Gastroesophageal sphincter (tissue), 4 donors: Measurements from ENCODE around the gene AVP. TPM values are rescaled to one million over a fixed set of nuclear protein-coding genes. Genes with fewer than 3 reads are reported as not detected.

Experiments
- ATAC-seq: fragments of 150-250 bp; one replicate; pipeline ENCODE4 v1.9.1; 2016; ENCODE audit warnings: mild to moderate bottlenecking, moderate library complexity
- H3K27ac ChIP-seq, 4 donors: fragments of 200-600 bp; sonication (generic) in 3 of 4; 1 replicate in 3 of 4; 2 replicates in 1 of 4; pipeline ENCODE4 v1.5.1; 2016 to 2019
- H3K27me3 ChIP-seq: fragments of 200-600 bp; sonication (generic); one replicate; pipeline ENCODE4 v1.5.1; 2019
- H3K36me3 ChIP-seq, 2 donors: fragments of 200-600 bp; sonication (generic); one replicate each; pipeline ENCODE4 v1.5.1; 2019; ENCODE audit warnings: control low read depth in 1 of 2
- H3K4me1 ChIP-seq, 3 donors: fragments of 200-600 bp; sonication (generic); 1 replicate in 2 of 3; 2 replicates in 1 of 3; pipeline ENCODE4 v1.5.1; 2016 to 2019; ENCODE audit warnings: control low read depth in 2 of 3
- H3K4me3 ChIP-seq, 2 donors: fragments of 200-600 bp; sonication (generic); one replicate each; pipeline ENCODE4 v1.5.1; 2019; ENCODE audit warnings: mild to moderate bottlenecking in 1 of 2, moderate library complexity in 1 of 2
- H3K9me3 ChIP-seq, 3 donors: fragments of 200-600 bp; sonication (generic); one replicate each; pipeline ENCODE4 v1.5.1; 2017 to 2019; ENCODE audit warnings: control low read depth in 2 of 3
- CTCF ChIP-seq, 4 experiments: fragments of 200-600 bp in 2 of 4; fragments of 450-650 bp in 2 of 4; sonication (generic) in 1 of 4; IDR thresholded peaks; one replicate each; pipeline ENCODE4 v1.5.1; 2017 to 2019; ENCODE audit warnings: antibody characterized with exemption in 4 of 4, mild to moderate bottlenecking in 2 of 4, moderate library complexity in 2 of 4
- EP300 ChIP-seq: sonication (generic); formaldehyde crosslinking; IDR thresholded peaks from one replicate; pipeline ENCODE4 v1.6.1; 2017; ENCODE audit warnings: antibody characterized with exemption, mild to moderate bottlenecking
- POLR2A ChIP-seq, 2 donors: fragments of 450-650 bp; IDR thresholded peaks; one replicate each; pipeline ENCODE4 v1.6.1; 2017; ENCODE audit warnings: antibody characterized with exemption in 2 of 2, mild to moderate bottlenecking in 2 of 2, moderate library complexity in 1 of 2
- POLR2AphosphoS5 ChIP-seq: sonication (generic); formaldehyde crosslinking; IDR thresholded peaks from one replicate; pipeline ENCODE4 v1.6.1; 2017; ENCODE audit warnings: antibody characterized with exemption
- WGBS, 2 donors: methylation state at CpG; one replicate each; pipeline ENCODE4 v1.1.5; 2018; ENCODE audit warnings: low coverage in 1 of 2; 5-methylcytosine and 5-hydroxymethylcytosine counted together
- total RNA-seq, 4 donors: library from RNA; depleted of rRNA; stranded (reverse); fragments of >200 nt; gene quantifications; one replicate each; pipeline ENCODE4 v1.1.0, GENCODE V29; 2016

AVP gene
- total RNA-seq, 4 donors from 2014 or later, result not detected

DNA sequence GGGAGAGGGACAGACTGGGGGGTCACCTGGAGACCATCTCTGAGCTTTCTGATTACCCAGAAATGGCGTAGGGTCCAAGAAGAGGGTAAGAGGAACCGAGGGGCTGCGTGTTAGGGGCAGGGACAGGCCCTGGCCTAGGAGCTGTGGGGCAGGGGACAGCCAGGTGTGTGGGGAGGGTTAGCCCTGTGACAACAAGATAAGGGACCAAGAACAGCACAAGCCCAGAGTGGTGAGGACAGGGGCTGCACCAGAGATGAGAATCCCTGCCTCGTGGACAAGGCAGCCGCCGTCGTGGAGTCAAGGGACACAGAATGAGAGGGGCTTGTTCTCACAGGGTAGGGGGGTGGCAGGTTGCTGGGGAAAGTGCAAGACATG is 449 bp upstream of the AVP start:
- TF ChIP-seq EP300 (no peak), POLR2AphosphoS5 (no peak), CTCF (IDR thresholded peaks at IDR 0.05) (no peak)
- Histone ChIP-seq H3K9me3 (no peaks in the 10 kb centered on the region), H3K27ac (no peak overlapping the region), H3K4me3 (no peak overlapping the region), H3K4me1 (peaks cover 0 to 31% (median 8%) of the 10 kb centered on the region in 3 donors), H3K36me3 (no peaks in the 10 kb centered on the region), H3K27me3 (peaks cover 66% of the 10 kb centered on the region)
- ATAC-seq, result no peak
- 86 to 91% methylated on average over 4 of the region's 7 CpGs for WGBS, 2 donors

GRCh38 chr20:3082955-3083952 is 1.3 kb downstream of the AVP start:
- WGBS, 2 donors, result 37 to 75% methylated on average over 4 to 9 of the region's 76 CpGs
- TF ChIP-seq POLR2AphosphoS5 (no peak), CTCF (IDR thresholded peaks at IDR 0.05) (no peak), POLR2A (IDR thresholded peaks at IDR 0.05) (peak in 1 of 2 donors; percentile 8), EP300 (no peak)
- Histone ChIP-seq H3K27ac (no peak overlapping the region), H3K27me3 (peaks cover 60% of the 10 kb centered on the region), H3K36me3 (no peaks in the 10 kb centered on the region), H3K4me3 (peak overlapping the region in 1 of 2 donors; percentile 47), H3K4me1 (peaks cover 0 to 31% (median 8%) of the 10 kb centered on the region in 3 donors), H3K9me3 (no peaks in the 10 kb centered on the region)
- no peak for ATAC-seq

DNA sequence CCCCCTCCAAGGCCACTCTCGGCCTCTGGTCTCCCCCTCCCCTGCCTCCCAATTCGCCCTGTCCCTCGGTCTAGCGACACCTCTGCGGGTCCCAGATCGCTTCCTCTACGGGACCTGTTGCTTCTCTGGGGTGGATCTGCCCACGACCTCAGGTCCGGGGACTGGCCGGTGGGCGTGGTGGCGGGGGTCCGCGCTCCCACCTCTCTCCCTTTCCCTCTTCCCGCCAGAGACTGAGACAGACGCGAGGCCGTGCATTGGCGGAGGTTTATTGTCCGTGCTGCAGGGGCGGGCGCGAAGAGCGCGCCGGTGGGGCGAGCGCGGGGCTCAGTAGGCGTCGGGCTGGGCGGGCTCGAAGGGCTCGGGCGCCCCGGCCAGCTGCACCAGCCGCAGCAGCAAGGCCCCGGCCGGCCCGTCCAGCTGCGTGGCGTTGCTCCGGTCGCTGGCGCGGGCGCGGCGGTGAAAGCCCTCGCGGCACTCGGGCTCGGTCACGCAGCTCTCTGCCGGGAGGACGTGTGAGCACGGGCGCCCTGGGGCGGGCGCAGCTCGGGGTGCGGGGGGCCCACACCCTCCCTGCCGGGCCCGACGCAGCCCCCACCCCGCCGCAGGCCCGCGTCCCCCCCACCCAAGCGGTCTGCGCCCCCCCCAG is 2.1 kb downstream of the AVP start:
- Histone ChIP-seq H3K4me1 (peaks cover 0 to 31% (median 8%) of the 10 kb centered on the region in 3 donors), H3K4me3 (peak overlapping the region in 1 of 2 donors; percentile 47), H3K36me3 (no peaks in the 10 kb centered on the region), H3K27ac (no peak overlapping the region), H3K27me3 (peaks cover 60% of the 10 kb centered on the region), H3K9me3 (no peaks in the 10 kb centered on the region)
- peak; percentile 47 for ATAC-seq
- WGBS, 2 donors, result 33% methylated on average over 1 of the region's 71 CpGs; no CpG with 5 or more reads in 1 of the 2 donors
- TF ChIP-seq POLR2A (IDR thresholded peaks at IDR 0.05) (no peak), CTCF (IDR thresholded peaks at IDR 0.05) (no peak), POLR2AphosphoS5 (no peak), EP300 (no peak)

DNA sequence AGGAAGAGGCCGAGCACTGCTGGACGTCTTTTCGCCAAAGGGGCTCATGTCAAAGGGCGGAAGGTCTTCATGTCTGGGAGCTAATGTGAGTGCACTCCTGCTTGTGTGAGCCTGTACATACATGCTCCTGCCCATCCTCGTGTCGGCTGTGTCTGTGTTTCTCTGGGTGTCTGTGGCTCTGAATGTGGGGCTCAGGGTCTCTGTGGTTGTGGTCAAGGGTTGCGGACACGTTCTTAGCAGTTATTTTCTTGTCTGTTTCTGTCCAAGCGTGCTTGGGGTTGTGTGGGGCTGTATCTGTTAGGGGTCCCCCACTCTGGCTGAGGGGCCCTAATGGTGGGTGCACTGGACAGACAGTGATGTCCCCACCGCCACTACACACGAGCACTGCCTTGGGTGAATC is 2.9 kb downstream of the AVP start:
- Histone ChIP-seq H3K27ac (no peak overlapping the region), H3K27me3 (peaks cover 67% of the 10 kb centered on the region), H3K4me1 (peaks cover 0 to 31% (median 8%) of the 10 kb centered on the region in 3 donors), H3K9me3 (no peaks in the 10 kb centered on the region), H3K36me3 (no peaks in the 10 kb centered on the region), H3K4me3 (no peak overlapping the region)
- no peak for TF ChIP-seq EP300
- no peak for TF ChIP-seq POLR2A (IDR thresholded peaks at IDR 0.05)
- no peak for TF ChIP-seq POLR2AphosphoS5
- no peak for TF ChIP-seq CTCF (IDR thresholded peaks at IDR 0.05)
- WGBS, 2 donors, result 85% methylated on average over 6 of the region's 11 CpGs
- no peak for ATAC-seq
